ENCODE data around the gene TKT. TPM values are rescaled to one million over a fixed set of nuclear protein-coding genes. Genes with fewer than 3 reads are reported as not detected.

TKT gene
- total and polyA plus RNA-seq, 2 of the 13 experiments (the other 11 are each of a cell fraction or from before 2014, with no cell fraction given) = 150 to 238 TPM

DNA sequence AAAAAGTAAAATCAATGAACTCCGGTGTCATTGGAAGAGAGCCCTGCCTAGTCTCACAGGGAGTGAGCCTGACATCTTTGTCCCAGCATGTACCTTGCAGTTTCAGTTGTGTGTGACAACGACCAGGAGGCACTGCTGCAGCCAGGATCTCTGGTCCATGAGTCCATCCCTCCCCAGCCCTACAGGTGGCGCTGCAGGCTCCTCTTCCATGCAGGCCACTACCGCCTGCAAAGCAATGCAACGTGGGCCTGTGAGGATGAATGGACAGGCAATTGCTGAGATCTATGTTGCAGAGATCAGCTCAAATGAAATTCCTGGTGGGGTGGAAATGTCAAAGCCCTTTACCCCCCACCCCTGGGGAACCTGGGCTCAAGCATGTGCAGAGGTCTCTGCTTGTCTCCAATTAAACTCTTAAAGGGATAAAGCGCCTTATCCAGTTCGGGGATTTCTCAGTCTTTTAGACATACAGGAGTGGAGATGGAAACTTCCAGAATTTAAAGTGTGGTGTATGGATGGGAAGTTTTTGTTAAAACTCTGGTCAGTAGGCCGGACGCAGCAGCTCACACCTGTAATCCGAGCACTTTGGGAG lies 35.8 kb downstream of the TKT start (continued):
- TF ChIP-seq MAZ (IDR thresholded peaks at IDR 0.05; ENCODE audit: borderline replicate concordance, low read depth, low read length) = no peak
- no peak for TF ChIP-seq MAZ (CRISPR knock-in tag; IDR thresholded peaks at IDR 0.05; ENCODE audit: low read depth)
- TF ChIP-seq HNRNPL (IDR thresholded peaks at IDR 0.05; ENCODE audit: low read depth, low read length) = no peak
- TF ChIP-seq HNF4A (CRISPR knock-in tag; IDR thresholded peaks at IDR 0.05) = 0 out of 2 replicates have a peak, but pooled peaks have one; percentile 5
- no peak for TF ChIP-seq TAF15 (IDR thresholded peaks at IDR 0.05; ENCODE audit: low read depth, low read length, poor library complexity, severe bottlenecking)
- no peak for TF ChIP-seq BRD4 (CRISPR knock-in tag; IDR thresholded peaks at IDR 0.05)
- TF ChIP-seq KAT7 (CRISPR knock-in tag; IDR thresholded peaks at IDR 0.05; ENCODE audit: borderline replicate concordance) = no peak
- TF ChIP-seq ZBTB1 (CRISPR knock-in tag; IDR thresholded peaks at IDR 0.05; ENCODE audit: borderline replicate concordance) = no peak
- no peak for TF ChIP-seq HNRNPUL1 (IDR thresholded peaks at IDR 0.05; ENCODE audit: low read depth, low read length)
- no peak for TF ChIP-seq KDM5B (CRISPR knock-in tag; IDR thresholded peaks at IDR 0.05; ENCODE audit: borderline replicate concordance)
- TF ChIP-seq, protein P1, sequence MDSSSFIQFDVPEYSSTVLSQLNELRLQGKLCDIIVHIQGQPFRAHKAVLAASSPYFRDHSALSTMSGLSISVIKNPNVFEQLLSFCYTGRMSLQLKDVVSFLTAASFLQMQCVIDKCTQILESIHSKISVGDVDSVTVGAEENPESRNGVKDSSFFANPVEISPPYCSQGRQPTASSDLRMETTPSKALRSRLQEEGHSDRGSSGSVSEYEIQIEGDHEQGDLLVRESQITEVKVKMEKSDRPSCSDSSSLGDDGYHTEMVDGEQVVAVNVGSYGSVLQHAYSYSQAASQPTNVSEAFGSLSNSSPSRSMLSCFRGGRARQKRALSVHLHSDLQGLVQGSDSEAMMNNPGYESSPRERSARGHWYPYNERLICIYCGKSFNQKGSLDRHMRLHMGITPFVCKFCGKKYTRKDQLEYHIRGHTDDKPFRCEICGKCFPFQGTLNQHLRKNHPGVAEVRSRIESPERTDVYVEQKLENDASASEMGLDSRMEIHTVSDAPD (CRISPR knock-in tag; IDR thresholded peaks at IDR 0.05) = no peak
- TF ChIP-seq, protein P2, sequence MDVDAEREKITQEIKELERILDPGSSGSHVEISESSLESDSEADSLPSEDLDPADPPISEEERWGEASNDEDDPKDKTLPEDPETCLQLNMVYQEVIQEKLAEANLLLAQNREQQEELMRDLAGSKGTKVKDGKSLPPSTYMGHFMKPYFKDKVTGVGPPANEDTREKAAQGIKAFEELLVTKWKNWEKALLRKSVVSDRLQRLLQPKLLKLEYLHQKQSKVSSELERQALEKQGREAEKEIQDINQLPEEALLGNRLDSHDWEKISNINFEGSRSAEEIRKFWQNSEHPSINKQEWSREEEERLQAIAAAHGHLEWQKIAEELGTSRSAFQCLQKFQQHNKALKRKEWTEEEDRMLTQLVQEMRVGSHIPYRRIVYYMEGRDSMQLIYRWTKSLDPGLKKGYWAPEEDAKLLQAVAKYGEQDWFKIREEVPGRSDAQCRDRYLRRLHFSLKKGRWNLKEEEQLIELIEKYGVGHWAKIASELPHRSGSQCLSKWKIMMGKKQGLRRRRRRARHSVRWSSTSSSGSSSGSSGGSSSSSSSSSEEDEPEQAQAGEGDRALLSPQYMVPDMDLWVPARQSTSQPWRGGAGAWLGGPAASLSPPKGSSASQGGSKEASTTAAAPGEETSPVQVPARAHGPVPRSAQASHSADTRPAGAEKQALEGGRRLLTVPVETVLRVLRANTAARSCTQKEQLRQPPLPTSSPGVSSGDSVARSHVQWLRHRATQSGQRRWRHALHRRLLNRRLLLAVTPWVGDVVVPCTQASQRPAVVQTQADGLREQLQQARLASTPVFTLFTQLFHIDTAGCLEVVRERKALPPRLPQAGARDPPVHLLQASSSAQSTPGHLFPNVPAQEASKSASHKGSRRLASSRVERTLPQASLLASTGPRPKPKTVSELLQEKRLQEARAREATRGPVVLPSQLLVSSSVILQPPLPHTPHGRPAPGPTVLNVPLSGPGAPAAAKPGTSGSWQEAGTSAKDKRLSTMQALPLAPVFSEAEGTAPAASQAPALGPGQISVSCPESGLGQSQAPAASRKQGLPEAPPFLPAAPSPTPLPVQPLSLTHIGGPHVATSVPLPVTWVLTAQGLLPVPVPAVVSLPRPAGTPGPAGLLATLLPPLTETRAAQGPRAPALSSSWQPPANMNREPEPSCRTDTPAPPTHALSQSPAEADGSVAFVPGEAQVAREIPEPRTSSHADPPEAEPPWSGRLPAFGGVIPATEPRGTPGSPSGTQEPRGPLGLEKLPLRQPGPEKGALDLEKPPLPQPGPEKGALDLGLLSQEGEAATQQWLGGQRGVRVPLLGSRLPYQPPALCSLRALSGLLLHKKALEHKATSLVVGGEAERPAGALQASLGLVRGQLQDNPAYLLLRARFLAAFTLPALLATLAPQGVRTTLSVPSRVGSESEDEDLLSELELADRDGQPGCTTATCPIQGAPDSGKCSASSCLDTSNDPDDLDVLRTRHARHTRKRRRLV (CRISPR knock-in tag; IDR thresholded peaks at IDR 0.05) = no peak
- no peak for TF ChIP-seq RBM22 (optimal IDR thresholded peaks at IDR 0.05; ENCODE audit: low read length)
- TF ChIP-seq ESRRA (CRISPR knock-in tag; IDR thresholded peaks at IDR 0.05; ENCODE audit: low read depth) = no peak
- TF ChIP-seq ZNF138 (CRISPR knock-in tag; IDR thresholded peaks at IDR 0.05; ENCODE audit: low read depth) = no peak
- TF ChIP-seq NFKBIZ (CRISPR knock-in tag; IDR thresholded peaks at IDR 0.05) = no peak
- TF ChIP-seq, protein P3, sequence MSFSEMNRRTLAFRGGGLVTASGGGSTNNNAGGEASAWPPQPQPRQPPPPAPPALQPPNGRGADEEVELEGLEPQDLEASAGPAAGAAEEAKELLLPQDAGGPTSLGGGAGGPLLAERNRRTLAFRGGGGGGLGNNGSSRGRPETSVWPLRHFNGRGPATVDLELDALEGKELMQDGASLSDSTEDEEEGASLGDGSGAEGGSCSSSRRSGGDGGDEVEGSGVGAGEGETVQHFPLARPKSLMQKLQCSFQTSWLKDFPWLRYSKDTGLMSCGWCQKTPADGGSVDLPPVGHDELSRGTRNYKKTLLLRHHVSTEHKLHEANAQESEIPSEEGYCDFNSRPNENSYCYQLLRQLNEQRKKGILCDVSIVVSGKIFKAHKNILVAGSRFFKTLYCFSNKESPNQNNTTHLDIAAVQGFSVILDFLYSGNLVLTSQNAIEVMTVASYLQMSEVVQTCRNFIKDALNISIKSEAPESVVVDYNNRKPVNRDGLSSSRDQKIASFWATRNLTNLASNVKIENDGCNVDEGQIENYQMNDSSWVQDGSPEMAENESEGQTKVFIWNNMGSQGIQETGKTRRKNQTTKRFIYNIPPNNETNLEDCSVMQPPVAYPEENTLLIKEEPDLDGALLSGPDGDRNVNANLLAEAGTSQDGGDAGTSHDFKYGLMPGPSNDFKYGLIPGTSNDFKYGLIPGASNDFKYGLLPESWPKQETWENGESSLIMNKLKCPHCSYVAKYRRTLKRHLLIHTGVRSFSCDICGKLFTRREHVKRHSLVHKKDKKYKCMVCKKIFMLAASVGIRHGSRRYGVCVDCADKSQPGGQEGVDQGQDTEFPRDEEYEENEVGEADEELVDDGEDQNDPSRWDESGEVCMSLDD (CRISPR knock-in tag; IDR thresholded peaks at IDR 0.05; ENCODE audit: borderline replicate concordance) = no peak
- TF ChIP-seq SAFB2 (CRISPR knock-in tag; IDR thresholded peaks at IDR 0.05; ENCODE audit: borderline replicate concordance, low read depth) = no peak
- TF ChIP-seq, protein P4, sequence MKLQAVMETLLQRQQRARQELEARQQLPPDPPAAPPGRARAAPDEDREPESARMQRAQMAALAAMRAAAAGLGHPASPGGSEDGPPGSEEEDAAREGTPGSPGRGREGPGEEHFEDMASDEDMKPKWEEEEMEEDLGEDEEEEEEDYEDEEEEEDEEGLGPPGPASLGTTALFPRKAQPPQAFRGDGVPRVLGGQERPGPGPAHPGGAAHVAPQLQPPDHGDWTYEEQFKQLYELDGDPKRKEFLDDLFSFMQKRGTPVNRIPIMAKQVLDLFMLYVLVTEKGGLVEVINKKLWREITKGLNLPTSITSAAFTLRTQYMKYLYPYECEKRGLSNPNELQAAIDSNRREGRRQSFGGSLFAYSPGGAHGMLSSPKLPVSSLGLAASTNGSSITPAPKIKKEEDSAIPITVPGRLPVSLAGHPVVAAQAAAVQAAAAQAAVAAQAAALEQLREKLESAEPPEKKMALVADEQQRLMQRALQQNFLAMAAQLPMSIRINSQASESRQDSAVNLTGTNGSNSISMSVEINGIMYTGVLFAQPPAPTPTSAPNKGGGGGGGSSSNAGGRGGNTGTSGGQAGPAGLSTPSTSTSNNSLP (IDR thresholded peaks at IDR 0.05; ENCODE audit: low read depth, low read length) = no peak
